HT-29 (cell line): ENCODE results near the gene AARS2. TPM values are rescaled to one million over a fixed set of nuclear protein-coding genes. Genes with fewer than 3 reads are reported as not detected.
"Not testable (repeated sequence)": the region's sequence is repeated elsewhere in the genome, so short reads cannot be mapped to it uniquely, and the experiment has no call there.

Source experiments
- DNase-seq: peaks from one replicate; pipeline ENCODE4 v3.0.0-alpha.2; 2015; ENCODE audit warnings: low spot score
- total RNA-seq: library from RNA; depleted of rRNA; stranded (reverse); fragments of >200 nt; shearing (Covaris generic); gene quantifications from 2 replicates; pipeline ENCODE4 v1.2.3, GENCODE V29; 2014

Gene AARS2
- total RNA-seq, 1 experiment from 2014 or later, result 30.6 TPM

DNA sequence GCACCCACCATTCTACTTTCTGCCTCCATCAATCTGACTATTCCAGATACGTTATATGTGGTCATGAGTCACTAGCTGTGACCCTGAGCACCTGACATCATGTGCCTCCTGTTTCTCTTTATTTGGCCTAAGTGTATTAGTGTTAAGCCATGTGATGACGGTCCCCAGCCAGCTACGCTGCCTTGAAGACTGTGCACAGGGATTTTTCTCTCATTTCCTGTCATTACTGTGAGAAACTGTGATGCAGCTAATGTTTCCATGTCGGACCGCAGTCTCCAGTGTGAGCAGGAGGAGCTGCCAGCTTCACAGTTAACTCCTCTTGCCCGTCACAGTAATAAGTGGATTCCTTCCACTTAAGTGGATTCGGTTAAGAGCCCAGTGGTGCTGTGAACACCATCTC, 19.4 kb upstream of the AARS2 start:
- no peak for DNase-seq

DNA sequence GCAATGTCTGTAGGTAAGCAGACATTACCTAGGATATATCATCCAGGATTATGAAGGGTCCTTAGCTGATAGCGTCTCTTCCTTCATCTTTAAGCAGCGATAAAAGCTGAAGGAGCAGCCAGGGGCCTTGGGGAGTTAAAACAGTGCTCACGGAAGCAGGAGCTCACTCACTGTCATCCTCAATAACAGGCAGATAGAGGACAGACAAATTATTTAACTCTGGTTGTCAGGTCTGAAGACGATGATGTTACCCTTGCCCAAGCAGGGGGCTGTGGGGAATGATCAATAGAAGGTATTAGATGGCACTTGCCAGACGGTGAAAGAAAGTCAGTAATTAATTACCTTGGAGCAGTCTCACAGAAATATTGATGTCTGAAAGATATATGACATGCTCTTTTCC, 16.7 kb upstream of the AARS2 start:
- DNase-seq, result no peak

DNA sequence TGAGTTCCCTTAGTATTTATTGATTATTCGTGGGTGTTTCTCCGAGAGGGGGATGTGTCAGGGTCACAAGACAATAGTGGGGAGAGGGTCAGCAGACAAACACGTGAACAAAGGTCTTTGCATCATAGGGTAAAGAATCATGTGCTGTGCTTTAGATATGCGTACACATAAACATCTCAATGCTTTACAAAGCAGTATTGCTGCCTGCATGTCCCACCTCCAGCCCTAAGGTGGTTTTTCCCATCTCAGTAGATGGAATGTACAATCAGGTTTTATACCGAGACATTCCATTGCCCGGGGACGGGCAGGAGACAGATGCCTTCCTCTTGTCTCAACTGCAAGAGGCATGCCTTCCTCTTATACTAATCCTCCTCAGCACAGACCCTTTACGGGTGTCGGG, 15.1 kb upstream of the AARS2 start:
- not testable (repeated sequence) for DNase-seq

DNA sequence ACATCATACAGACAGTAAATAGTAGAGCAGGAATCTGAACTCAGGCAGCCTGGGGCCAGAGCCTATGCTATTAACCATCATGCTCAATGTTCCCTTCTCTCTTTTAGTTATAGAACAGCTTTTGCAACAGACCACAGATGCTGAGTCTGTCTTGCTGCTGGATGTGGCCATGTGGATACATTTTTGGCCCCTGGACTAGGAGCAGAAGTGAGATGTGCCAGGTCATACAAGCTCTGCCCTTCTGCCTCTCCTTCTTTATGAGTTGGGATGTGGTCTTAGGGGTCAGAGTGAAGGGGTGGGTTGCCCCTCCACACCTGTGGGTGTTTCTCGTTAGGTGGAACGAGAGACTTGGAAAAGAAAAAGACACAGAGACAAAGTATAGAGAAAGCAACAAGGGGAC, 14.6 kb upstream of the AARS2 start:
- no peak for DNase-seq

DNA sequence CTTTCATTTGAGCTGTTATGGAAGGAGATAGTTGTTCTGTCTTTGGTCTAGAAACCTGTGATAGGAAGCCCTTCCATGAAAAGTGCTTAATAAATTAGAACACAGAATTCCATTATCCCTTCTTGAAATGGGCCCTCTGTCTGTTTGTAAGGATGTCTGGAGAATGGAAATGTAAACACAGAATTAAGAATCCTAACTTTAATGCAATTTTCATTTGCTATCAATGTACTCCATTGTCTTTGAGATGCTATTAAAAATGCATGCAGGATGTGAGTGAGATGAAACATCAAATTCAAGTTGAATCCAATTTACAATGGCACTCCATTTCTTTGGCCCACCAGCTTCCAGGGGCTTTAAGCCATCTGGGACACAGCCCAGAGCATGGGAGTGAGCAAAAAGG, 13.9 kb upstream of the AARS2 start:
- DNase-seq, result no peak

DNA sequence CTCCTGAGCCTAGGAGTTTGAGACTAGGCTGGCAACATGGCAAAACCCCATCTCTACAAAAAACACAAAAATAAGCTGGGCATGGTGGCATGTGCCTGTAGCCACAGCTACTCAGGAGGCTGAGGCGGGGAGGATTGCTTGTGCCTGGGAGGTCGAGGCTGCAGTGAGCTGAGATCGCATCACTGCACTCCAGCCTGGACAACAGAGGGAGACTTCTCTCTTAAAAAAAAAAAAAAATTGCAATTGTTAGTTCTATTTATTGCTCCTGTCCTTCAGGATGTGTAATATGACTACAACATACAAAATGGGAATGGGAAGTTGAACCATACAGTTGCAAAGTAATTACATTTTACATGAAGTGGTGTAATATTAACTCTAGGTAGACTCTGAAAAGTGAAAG, 8.1 kb upstream of the AARS2 start:
- no peak for DNase-seq

DNA sequence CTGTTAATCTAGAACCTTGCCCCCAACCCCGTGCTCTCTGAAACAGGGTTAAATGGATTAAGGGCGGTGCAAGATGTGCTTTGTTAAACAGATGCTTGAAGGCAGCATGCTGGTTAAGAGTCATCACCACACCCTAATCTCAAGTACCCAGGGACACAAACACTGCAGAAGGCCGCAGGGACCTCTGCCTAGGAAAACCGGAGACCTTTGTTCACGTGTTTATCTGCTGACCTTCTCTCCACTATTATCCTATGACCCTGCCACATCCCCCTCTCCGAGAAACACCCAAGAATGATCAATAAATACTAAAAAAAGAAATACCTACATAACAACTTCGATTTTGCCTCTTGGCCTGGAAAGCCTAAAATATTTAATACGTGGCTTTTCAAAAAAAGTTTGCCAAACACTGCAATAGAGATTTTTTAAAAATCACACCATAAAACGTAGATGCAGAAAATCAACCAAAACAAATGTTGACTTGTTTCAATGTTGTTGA, 4.0 kb upstream of the AARS2 start:
- not testable (repeated sequence) for DNase-seq

DNA sequence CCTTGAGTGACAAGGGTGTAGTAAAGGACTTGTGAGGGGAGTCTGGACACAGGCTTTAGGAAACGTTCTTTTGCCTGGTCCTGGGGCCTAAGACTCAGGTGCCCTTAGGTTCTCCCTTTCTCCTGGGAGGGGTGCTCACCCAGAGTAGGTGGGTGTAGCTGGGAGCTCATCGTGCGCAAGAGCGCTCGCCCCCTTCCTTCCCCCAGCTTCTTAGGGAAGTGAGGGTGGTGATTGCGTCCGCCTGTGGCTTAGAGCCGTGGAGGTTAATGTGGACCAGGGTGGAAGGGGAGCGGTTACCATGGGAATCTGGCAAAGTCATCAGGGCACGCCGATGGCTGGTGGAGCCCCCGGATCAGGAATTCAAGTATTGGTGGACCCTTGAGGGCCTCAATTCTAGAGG, 3.3 kb upstream of the AARS2 start:
- no peak for DNase-seq

DNA sequence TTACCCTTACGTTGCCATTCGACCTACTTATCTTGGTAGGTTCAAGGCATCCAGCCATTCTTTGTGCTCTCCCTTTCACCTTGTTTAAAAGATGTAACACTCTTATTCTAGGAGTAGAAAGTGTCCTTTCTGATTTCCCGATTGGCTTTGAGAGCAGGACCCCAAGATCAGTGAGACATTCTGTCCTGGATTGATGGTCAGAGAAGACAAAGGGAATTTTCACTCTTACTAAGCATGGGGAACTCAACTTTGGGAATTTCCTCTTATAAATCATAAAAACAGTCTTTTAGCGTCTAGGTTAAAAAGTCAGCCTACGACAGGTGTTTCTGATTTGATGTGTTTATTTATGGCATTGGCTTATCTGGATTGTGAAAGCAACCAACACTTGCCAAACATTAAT, 2.8 kb upstream of the AARS2 start:
- DNase-seq, result no peak

DNA sequence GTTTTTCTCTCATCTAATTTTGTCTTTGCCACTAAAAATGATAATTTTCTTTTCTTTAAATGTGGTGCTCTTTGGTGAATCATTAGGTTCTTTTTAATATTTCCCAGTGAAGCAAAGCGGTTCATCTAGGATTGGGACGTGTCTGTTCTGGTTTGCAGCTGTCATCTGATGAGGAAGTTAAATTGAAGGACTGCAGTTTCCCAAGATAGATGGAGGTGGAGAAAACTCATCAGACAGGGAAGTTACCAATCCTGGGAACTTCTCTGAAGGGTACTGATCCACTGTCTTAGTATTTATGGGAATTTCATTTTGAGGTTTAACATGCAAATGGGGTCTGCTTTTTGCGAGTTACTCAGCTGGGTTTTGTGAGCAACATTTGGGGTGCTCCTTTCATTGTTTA, 2.4 kb upstream of the AARS2 start:
- no peak for DNase-seq

DNA sequence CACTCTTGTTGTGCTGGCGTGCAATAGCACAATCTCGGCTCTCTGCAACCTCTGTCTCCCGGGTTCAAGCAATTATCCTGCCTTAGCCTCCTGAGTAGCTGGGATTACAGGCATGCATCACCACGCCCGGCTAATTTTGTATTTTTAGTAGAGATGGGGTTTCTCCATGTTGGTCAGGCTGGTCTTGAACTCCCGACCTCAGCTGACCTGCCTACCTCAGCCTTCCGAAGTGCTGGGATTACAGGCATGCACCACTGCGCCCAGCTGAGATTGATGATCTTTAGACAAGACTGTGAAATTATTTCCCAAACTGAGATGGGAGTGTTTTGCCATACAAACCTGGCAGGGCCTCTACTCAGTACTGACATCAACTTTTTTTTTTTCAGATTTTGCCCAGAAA, 1.5 kb upstream of the AARS2 start:
- DNase-seq, result not testable (repeated sequence)

DNA sequence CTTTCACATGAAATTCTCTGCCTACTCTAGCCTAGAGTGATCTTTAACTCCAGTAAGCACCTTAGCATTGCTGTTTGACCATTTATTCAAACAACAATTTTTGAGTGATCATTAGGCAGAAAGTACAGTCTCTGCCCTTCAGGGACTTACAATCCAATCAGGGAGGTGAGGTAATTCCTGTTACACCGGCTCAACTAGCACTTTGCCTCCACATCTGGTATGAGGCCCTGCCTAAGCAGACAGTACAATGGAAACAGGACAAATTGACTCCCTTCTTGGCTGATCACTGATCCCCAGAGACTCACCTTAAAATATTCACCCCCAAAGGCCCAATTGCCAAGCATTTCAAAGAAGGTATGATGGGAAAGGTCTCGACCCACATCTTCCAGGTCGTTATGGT, 1.4 kb downstream of the AARS2 start:
- DNase-seq, result no peak

DNA sequence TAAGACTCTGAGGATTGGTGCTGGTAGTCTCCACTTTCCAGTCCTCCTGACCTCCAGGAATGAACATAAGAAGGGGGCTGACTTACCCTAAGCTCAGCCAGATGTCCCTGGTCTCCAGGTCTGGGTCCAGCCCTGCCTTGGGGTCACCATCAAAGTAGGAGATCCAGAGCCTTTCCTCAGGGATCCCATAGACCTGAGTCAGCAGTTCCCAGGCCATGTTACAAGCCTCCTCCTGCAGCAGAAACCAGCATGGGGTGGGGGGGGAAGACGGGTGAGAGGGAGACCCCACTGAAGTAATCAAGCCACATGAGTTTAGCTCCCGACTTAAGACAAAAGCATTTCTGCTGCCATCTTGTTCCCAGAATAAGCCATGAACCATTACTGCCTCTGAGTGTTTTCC, 1.8 kb downstream of the AARS2 start:
- DNase-seq, result no peak

DNA sequence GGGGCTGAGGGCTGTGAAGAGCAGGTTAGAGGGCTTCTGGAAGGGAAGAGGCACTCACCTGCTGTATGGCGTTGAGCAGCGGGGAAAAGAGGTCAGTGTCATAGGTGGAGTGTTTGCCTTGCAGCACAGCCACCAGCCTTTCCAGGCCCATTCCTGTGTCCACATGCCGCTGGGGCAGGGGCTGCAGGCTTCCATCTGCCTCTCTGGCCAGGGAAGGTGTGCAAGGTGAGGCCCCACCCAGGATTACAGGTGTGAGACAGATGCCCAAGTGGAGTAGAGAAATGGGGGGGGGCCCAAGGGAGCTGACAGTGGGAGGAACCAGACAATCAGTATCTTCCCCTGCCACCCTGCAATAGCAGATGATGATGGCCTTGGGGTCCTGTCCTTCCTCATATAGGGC, 2.9 kb downstream of the AARS2 start:
- no peak for DNase-seq

DNA sequence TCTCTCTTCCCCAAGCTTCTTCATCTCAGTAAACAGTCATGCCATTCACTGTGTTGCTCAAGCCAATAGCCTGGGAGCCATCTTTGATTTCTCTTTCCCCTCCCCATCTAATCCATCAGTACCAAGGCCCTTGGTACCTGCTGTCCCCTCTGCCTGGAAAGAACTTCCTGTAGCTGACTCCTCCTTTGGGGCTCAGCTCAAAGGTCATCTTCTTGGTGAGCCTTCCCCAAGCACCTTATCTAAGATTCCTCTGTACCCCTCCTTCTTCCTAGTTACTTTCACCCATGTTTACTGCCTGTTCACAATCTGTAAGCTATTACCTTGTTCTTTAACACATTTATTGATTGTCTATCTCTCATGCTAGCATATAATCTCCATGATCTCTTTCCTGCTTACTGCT, 3.5 kb downstream of the AARS2 start:
- no peak for DNase-seq

DNA sequence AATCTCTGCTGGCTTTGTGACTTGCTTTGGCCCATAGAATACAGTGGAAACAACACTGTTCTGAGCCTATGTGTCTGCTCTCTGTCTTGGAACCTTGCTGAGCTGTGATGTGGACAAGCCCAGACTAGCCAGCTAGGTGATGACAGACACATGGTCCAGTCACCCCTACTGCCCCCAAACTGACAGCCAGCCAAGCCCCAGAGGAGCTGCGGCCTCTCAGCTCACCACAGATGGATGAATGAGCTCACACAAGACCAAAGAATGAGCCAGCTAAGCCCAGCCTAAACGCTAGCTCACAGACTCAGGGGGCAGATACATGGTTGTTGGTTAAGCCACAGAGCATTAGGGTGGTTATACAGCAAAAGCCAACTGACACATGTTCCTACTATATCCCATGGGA, 4.1 kb downstream of the AARS2 start:
- no peak for DNase-seq

DNA sequence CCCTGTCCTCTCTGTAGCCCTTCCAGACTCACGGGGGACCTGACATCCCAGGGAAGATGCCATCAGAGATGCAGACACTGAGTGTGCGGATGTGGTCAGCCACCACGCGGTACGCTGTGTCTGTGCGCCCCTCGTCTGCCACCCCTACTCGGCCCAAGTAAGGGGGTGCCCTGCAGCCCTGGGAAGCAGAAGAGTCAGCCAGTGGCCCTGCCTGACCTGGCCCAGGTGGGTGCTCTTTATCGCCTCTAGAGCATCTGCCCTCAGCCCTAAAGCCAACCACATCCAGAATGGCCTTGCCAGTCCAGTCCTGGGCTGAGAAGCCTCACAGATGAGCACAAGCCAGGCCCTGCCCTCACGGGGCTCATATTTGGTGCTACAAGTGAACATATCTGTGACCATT, 5.9 kb downstream of the AARS2 start:
- no peak for DNase-seq

DNA sequence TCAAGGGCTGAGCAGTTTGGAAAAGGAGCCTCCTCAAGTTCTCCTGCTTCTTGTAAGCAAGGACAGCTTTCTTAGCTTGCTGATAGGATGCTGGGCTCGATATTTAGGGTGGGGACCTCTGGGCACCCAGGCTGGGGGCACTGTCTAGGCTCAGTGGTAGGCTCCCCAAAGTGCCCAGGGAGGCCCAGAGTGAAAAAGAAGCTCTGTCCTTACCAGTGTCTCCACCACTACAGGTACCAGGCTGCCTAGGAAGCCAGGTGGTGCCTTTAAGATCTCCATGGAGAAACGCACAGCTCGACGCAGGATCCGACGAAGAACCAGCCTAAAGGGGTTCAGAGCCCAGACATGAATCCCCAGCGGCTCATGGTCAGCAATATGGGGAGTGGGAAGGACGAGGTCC, 6.4 kb downstream of the AARS2 start:
- DNase-seq, result no peak

DNA sequence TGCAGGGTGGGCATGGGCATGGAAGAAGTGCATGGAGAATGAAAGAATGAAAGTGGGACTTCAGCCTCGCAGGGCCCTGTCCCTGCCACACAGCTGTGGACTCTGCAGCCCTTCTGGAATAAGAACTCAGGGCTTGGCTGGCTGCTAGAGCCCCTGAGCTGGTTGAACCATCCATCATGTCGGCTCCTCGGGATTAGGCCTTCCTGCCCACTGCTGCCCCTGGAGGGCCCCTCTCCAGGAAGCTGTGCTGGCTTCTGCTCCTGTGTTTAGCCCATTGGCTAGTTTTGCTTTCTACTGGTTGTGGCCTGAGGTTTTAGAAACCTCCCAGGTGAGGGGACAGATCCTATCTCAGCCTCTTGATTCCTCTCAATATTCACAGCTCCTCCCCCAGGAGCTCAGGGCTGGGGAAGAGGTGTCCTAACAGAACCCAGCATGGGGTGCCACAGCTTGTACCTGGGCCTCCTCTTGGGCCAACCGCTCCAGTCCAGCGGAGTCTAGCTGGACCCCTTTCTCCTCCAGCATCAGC, 7.9 kb downstream of the AARS2 start:
- DNase-seq, result no peak

DNA sequence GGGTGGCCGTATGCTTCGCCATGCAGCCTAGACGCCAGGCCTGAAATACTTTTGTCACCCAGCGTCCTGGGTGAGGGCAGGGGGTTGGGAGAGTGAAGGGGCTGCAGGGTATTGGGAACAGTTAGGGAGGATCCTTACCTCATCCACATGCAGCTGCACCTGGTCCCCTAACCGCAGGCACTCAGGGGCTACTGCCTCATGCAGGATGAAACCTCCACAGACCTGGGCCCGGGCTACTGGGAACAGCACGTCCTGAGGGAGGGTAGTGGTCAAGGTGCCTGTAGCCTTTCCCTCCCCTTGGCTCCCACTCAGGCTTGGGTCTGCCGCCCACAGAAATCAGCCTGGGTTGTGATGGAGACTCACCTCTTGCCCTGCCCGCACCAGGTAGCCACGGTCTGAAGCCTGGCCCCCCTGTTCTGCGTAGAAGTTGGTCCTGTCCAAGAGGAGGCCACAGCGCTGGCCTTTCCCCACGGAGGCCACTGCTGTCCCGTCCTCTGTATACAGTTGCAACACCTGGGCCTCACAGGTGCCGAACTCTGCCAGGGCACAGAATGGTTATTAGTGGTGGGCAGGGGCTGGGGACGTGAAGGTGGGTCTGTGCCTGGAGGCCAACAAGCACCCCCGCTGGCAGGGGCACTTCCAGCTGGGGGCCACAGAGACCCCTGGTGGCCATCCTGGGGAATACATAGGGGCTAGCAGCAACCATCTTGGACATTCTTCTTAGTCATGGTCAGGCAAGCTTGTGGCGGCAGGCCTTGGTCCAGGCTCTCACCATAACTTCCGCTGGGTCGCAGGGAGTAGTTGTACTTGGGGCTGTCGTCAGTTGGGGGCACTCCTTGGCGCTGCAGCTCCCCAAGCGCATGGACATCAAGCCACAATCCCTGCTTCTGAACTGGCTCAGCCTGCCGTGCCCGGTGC, 8.6 kb downstream of the AARS2 start:
- DNase-seq, result peak; percentile 25

DNA sequence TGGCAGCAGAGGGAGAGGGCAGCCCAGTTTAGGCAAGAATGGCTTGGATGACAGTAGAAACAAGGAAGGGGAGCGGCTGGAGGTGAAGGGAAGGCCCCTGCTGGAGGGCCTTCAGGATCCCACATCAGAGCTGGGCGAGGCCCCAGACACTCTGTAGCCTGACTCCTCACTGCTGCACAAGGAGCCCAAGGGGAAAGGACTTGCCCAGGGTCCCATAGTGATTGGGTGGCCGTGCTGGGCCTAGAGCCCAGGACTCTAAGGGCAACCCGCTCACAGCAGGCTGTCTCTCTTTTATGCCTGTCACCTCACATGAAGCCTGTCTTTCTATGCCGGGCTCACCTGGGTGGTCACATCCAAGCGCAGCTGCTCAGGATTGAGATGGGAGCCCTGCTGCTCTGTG, 9.3 kb downstream of the AARS2 start:
- DNase-seq, result no peak

DNA sequence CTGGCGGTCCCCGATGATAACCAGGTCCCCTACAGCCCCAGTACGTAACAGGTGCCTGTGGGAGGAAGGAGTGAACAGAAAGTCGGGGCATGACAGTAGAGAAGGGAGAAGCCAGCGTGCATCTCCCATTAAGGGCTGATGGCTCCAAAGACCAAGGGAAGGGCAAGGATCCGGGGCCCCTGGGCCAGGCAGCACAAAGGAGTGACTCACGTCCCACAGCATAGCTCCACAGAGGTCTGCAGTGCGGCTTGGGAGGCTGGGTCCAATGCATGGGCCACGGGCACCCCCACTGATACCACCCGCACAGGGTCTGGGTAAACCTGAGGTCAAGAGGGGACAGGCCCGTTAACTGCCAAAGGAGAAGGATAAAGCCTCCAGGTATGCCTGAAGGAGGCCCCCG, 10.3 kb downstream of the AARS2 start:
- no peak for DNase-seq

DNA sequence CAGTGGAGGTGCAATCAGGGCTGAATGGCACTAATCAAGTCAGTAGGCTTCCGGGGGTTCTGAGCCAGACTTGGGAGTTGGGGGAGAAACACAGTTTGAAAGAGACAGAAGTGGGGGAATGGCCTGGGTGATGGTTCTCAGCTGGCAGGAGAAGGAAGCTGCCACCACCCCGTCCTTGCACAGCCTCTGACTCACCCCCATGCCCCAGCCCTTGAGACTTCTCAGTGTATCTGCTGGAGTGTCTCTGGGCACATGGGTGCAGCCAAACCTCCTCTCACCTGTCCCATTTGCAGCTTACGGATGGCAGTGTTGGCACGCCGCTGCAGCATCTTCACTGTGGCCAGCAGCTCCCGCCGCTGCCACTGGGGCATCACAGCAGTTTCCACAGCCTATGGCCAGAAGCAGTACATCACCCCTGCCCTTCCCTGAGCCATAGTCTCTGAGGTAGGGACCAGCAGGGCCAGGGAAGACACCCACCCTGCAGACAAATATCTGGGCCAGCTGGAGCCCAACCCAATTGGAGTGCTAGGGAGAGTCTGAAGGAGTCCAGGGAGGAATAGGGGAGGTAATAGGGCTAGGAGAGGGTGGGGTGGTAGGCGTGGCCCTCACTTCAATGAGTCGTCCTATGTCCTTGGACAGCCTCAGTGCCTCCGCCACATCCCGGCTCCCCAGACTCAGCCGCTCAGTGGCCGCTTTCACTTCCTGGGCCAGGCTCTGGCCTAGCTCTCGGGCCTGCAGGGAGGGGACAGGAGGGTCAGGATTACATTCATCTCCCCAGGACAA, 11.2 kb downstream of the AARS2 start:
- no peak for DNase-seq
